Liver (tissue), 9 donors: ENCODE results near the gene NSF. TPM values are rescaled to one million over a fixed set of nuclear protein-coding genes. Genes with fewer than 3 reads are reported as not detected.

Experiments
- DNase-seq: peaks from one replicate; pipeline ENCODE4 v3.0.0-alpha.2; 2017; ENCODE audit warnings: low spot score
- H3K27ac ChIP-seq, 2 donors: one replicate each; pipeline ENCODE4 v1.7.0; 2013; ENCODE audit warnings: inconsistent platforms in 2 of 2, low read length in 2 of 2, control low read depth in 1 of 2, low read depth in 1 of 2, mild to moderate bottlenecking in 1 of 2
- H3K27me3 ChIP-seq, 4 donors: one replicate each; pipeline versions ENCODE4 v1.6.1 to v1.7.0; 2013; ENCODE audit warnings: low read length in 3 of 4, inconsistent platforms in 1 of 4, mild to moderate bottlenecking in 1 of 4, moderate library complexity in 1 of 4; ENCODE audit not compliant: control insufficient read depth in 4 of 4, insufficient read depth in 4 of 4
- H3K36me3 ChIP-seq, 4 donors: one replicate each; pipeline versions ENCODE4 v1.6.1 to v1.7.0; 2013; ENCODE audit warnings: low read length in 3 of 4, mild to moderate bottlenecking in 3 of 4, low read depth in 1 of 4, moderate library complexity in 1 of 4; ENCODE audit not compliant: control insufficient read depth in 4 of 4, insufficient read depth in 3 of 4
- H3K4me1 ChIP-seq, 4 donors: one replicate each; pipeline versions ENCODE4 v1.6.1 to v1.7.0; 2013; ENCODE audit warnings: low read length in 3 of 4, mild to moderate bottlenecking in 3 of 4, moderate library complexity in 1 of 4; ENCODE audit not compliant: control insufficient read depth in 4 of 4, insufficient read depth in 4 of 4
- H3K4me3 ChIP-seq, 3 donors: one replicate each; pipeline versions ENCODE4 v1.6.1 to v1.7.0; 2013; ENCODE audit warnings: low read length in 3 of 3, control low read depth in 1 of 3, low read depth in 1 of 3, mild to moderate bottlenecking in 1 of 3
- H3K9ac ChIP-seq, 2 donors: one replicate each; pipeline ENCODE4 v1.7.0; 2013; ENCODE audit warnings: low read length in 2 of 2, mild to moderate bottlenecking in 2 of 2, moderate library complexity in 2 of 2, control low read depth in 1 of 2, low read depth in 1 of 2
- H3K9me3 ChIP-seq, 4 donors: one replicate each; pipeline versions ENCODE4 v1.6.1 to v1.7.0; 2013; ENCODE audit warnings: low read length in 3 of 4; ENCODE audit not compliant: control insufficient read depth in 4 of 4
- CTCF ChIP-seq: fragments of 150-350 bp; IDR thresholded peaks from 2 replicates; pipeline ENCODE4 v1.5.1; 2017; ENCODE audit warnings: improper control_type of control experiment, low read depth, low read length; ENCODE audit not compliant: missing input control
- EGR1 ChIP-seq, 2 donors: IDR thresholded peaks; 2 replicates each; pipeline ENCODE4 v1.6.1; 2016 to 2018; ENCODE audit warnings: antibody characterized with exemption in 2 of 2, low read depth in 2 of 2
- FOXA1 ChIP-seq: IDR thresholded peaks from 2 replicates; pipeline ENCODE4 v1.6.1; 2016; ENCODE audit warnings: antibody characterized with exemption
- FOXA2 ChIP-seq: IDR thresholded peaks from 2 replicates; pipeline ENCODE4 v1.6.1; 2016; ENCODE audit warnings: antibody characterized with exemption
- GABPA ChIP-seq, 2 donors: IDR thresholded peaks in 1 of 2; conservative IDR thresholded peaks in 1 of 2; 2 replicates each; pipeline ENCODE4 v1.6.1; 2016; ENCODE audit warnings: antibody characterized with exemption in 2 of 2, mild to moderate bottlenecking in 1 of 2, moderate library complexity in 1 of 2
- HNF4A ChIP-seq, 2 donors: conservative IDR thresholded peaks; 2 replicates each; pipeline ENCODE4 v1.6.1; 2016; ENCODE audit warnings: antibody characterized with exemption in 2 of 2, mild to moderate bottlenecking in 2 of 2
- JUND ChIP-seq, 2 donors: IDR thresholded peaks; 2 replicates each; pipeline ENCODE4 v1.6.1; 2016; ENCODE audit warnings: antibody characterized with exemption in 2 of 2
- NR2F2 ChIP-seq: IDR thresholded peaks from 2 replicates; pipeline ENCODE4 v1.6.1; 2016; ENCODE audit warnings: antibody characterized with exemption
- RAD21 ChIP-seq, 2 donors: IDR thresholded peaks; 2 replicates each; pipeline ENCODE4 v1.6.1; 2016; ENCODE audit warnings: antibody characterized with exemption in 2 of 2, mild to moderate bottlenecking in 2 of 2
- REST ChIP-seq: IDR thresholded peaks from 2 replicates; pipeline ENCODE4 v1.6.1; 2016; ENCODE audit warnings: antibody characterized with exemption, mild to moderate bottlenecking
- RXRA ChIP-seq, 2 donors: IDR thresholded peaks; 2 replicates each; pipeline ENCODE4 v1.6.1; 2017 to 2018; ENCODE audit warnings: antibody characterized with exemption in 2 of 2, mild to moderate bottlenecking in 1 of 2
- SP1 ChIP-seq: IDR thresholded peaks from 2 replicates; pipeline ENCODE4 v1.6.1; 2018; ENCODE audit warnings: antibody characterized with exemption, mild to moderate bottlenecking
- TAF1 ChIP-seq: conservative IDR thresholded peaks from 2 replicates; pipeline ENCODE4 v1.6.1; 2016; ENCODE audit warnings: antibody characterized with exemption, mild to moderate bottlenecking
- YY1 ChIP-seq: IDR thresholded peaks from 2 replicates; pipeline ENCODE4 v1.6.1; 2016; ENCODE audit warnings: antibody characterized with exemption, mild to moderate bottlenecking
- WGBS: extraction: QIAGEN DNeasy Blood & Tissue Kit; methylation state at CpG from one replicate; pipeline ENCODE4 v1.1.7; 2013; 5-methylcytosine and 5-hydroxymethylcytosine counted together
- polyA plus RNA-seq, 2 donors: library from polyadenylated mRNA; stranded (reverse) in 1 of 2; unstranded in 1 of 2; fragments of 200-250 nt in 1 of 2; fragments of >200 nt in 1 of 2; fragmentation: Nextera tagmentation in 1 of 2; extraction: Ambion mirVana in 1 of 2; gene quantifications; one replicate each; pipeline versions ENCODE4 v1.2.1 to v1.2.3, GENCODE V29; 2013 to 2015
- total RNA-seq, 2 donors: library from RNA; depleted of rRNA; stranded (reverse); fragments of >200 nt; gene quantifications; one replicate each; pipeline ENCODE4 v1.2.3, GENCODE V29; 2014
- TF ChIP-seq, protein P1 (sequence below): IDR thresholded peaks from 2 replicates; pipeline ENCODE4 v1.6.1; 2016; ENCODE audit warnings: antibody characterized with exemption
- TF ChIP-seq, protein P2 (sequence below): IDR thresholded peaks from 2 replicates; pipeline ENCODE4 v1.6.1; 2016; ENCODE audit warnings: antibody characterized with exemption
- TF ChIP-seq, protein P3 (sequence below): IDR thresholded peaks from 2 replicates; pipeline ENCODE4 v1.6.1; 2016; ENCODE audit warnings: antibody characterized with exemption
- donor health status: healthy.
- donor health status: healthy.
- donor health status: healthy.
- donor health status: healthy.
- donor health status: healthy.

NSF gene
- total and polyA plus RNA-seq, 4 donors, result 7.5 to 24.0 (median 15.4) TPM

- Histone ChIP-seq H3K4me1 (no peaks in the 10 kb centered on the region), H3K27ac (no peak overlapping the region), H3K36me3 (peaks cover 0 to 25% (median 17%) of the 10 kb centered on the region in 4 donors), H3K9me3 (no peaks in the 10 kb centered on the region), H3K27me3 (no peaks in the 10 kb centered on the region), H3K4me3 (no peak overlapping the region), H3K9ac (no peak overlapping the region)
- TF ChIP-seq HNF4A (conservative IDR thresholded peaks at IDR 0.05) (no peak), GABPA (IDR thresholded peaks at IDR 0.05 in 1 of 2, conservative IDR thresholded peaks at IDR 0.05 in 1 of 2) (no peak), JUND (IDR thresholded peaks at IDR 0.05) (no peak), NR2F2 (no peak)
- DNase-seq, result no peak
- WGBS, result 96% methylated on average over 4 of the region's 4 CpGs
Observed at GRCh38 chr17:46751425-46751824, 161.0 kb downstream of the NSF start.

- H3K9ac ChIP-seq, result no peak overlapping the region
- H3K27ac ChIP-seq, result no peak overlapping the region
- WGBS, result 95% methylated on average over 3 of the region's 3 CpGs
- TF ChIP-seq CTCF (no peak), SP1 (no peak), YY1 (no peak), FOXA2 (no peak), FOXA1 (no peak), GABPA (IDR thresholded peaks at IDR 0.05 in 1 of 2, conservative IDR thresholded peaks at IDR 0.05 in 1 of 2) (no peak), RXRA (IDR thresholded peaks at IDR 0.05) (no peak), JUND (IDR thresholded peaks at IDR 0.05) (no peak), RAD21 (IDR thresholded peaks at IDR 0.05) (no peak), EGR1 (IDR thresholded peaks at IDR 0.05; ENCODE audit: low read depth in 2 of 2) (no peak), TAF1 (no peak)
- TF ChIP-seq, protein P1, sequence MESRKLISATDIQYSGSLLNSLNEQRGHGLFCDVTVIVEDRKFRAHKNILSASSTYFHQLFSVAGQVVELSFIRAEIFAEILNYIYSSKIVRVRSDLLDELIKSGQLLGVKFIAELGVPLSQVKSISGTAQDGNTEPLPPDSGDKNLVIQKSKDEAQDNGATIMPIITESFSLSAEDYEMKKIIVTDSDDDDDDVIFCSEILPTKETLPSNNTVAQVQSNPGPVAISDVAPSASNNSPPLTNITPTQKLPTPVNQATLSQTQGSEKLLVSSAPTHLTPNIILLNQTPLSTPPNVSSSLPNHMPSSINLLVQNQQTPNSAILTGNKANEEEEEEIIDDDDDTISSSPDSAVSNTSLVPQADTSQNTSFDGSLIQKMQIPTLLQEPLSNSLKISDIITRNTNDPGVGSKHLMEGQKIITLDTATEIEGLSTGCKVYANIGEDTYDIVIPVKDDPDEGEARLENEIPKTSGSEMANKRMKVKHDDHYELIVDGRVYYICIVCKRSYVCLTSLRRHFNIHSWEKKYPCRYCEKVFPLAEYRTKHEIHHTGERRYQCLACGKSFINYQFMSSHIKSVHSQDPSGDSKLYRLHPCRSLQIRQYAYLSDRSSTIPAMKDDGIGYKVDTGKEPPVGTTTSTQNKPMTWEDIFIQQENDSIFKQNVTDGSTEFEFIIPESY, result no peak
- TF ChIP-seq, protein P2, sequence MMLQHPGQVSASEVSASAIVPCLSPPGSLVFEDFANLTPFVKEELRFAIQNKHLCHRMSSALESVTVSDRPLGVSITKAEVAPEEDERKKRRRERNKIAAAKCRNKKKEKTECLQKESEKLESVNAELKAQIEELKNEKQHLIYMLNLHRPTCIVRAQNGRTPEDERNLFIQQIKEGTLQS, result no peak
- DNase-seq, result no peak
- peaks cover 0 to 3% (median 0%) of the 10 kb centered on the region in 4 donors for H3K4me1 ChIP-seq
- H3K4me3 ChIP-seq, result no peak overlapping the region
- no peaks in the 10 kb centered on the region for H3K9me3 ChIP-seq
- H3K27me3 ChIP-seq, result no peaks in the 10 kb centered on the region
- H3K36me3 ChIP-seq, result peaks cover 0 to 26% (median 17%) of the 10 kb centered on the region in 4 donors
Observed at GRCh38 chr17:46753776-46754175, 163.3 kb downstream of the NSF start.

DNA sequence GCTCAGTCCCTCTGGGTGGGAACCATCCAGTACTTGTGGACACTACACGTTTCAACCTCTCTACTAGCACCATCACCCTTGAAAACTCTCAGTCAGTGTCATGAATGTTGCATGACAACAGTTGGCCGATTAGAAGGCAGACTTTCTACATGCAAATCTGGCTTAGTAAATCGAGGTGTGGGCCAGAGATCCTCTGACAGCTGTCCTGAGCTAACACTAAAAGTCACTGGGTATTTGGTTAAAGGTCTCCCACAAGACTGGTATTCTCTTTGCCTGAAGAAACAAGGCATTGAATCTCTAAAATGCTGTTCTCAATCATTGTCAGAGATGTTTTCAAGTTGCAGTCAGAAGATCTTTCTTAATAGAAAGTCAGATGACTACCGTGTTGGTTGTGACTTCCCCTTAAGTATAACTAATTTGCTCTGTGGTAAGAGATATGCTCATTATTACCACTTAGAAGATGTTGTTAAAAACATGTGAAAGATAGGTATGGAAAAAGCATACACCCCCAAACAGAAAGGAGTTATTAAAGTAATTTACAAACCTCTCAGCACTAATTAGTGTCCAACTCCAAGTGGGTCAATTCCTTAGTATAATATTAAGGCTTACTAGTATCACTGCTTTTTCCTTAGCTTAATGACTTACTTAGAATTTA, 165.7 kb downstream of the NSF start:
- Histone ChIP-seq H3K27ac (no peak overlapping the region), H3K36me3 (peaks cover 0 to 26% (median 15%) of the 10 kb centered on the region in 4 donors), H3K9me3 (no peaks in the 10 kb centered on the region), H3K4me3 (no peak overlapping the region), H3K27me3 (no peaks in the 10 kb centered on the region), H3K9ac (no peak overlapping the region), H3K4me1 (peaks cover 0 to 3% (median 0%) of the 10 kb centered on the region in 4 donors)
- WGBS, result 88% methylated on average over 4 of the region's 4 CpGs
- DNase-seq, result no peak
- TF ChIP-seq HNF4A (conservative IDR thresholded peaks at IDR 0.05) (no peak), REST (no peak), YY1 (no peak), GABPA (IDR thresholded peaks at IDR 0.05 in 1 of 2, conservative IDR thresholded peaks at IDR 0.05 in 1 of 2) (no peak), FOXA2 (no peak), RAD21 (IDR thresholded peaks at IDR 0.05) (no peak), NR2F2 (no peak), EGR1 (IDR thresholded peaks at IDR 0.05; ENCODE audit: low read depth in 2 of 2) (no peak), FOXA1 (no peak)
- TF ChIP-seq, protein P1, result no peak
- TF ChIP-seq, protein P3, sequence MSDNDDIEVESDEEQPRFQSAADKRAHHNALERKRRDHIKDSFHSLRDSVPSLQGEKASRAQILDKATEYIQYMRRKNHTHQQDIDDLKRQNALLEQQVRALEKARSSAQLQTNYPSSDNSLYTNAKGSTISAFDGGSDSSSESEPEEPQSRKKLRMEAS, result no peak
